NCI-H2029 treated with DMSO at 0.1 percent for 48 hours (cell line): Measurements from ENCODE around the gene CHIC2.
"Not testable (repeated sequence)": the region's sequence is repeated elsewhere in the genome, so short reads cannot be mapped to it uniquely, and the experiment has no call there.

Experiments
- DNase-seq: peaks from one replicate; lab custom pipeline; 2025; lab: John Stamatoyannopoulos, UW

CHIC2 gene

DNA sequence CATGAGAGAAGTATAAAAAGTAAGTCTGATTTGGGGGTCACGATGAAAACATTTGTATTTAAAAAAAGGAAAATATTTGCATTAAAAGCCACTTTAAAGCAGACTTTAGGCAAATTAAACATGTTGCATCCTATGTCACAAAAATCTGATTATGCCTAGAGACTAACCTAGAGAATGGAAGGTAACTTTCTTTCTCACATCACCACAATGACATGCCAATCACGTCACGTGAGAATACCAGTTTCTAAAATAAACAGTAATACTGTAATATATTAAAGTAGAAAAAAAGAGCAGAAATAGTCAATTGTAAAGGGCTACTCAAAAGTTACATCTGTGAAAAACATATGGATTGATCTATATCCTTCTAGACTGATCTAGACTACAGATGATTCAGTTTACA lies 3.3 kb downstream of the CHIC2 start:
- no peak for DNase-seq

GRCh38 chr4:54060116-54060515 lies 4.3 kb downstream of the CHIC2 start:
- DNase-seq: no peak

- no peak for DNase-seq
Observed at GRCh38 chr4:54058171-54058570, 6.2 kb downstream of the CHIC2 start.

- DNase-seq: no peak
Observed at GRCh38 chr4:54056360-54056759, 8.0 kb downstream of the CHIC2 start.

- DNase-seq: no peak
Observed at GRCh38 chr4:54055494-54055893, 8.9 kb downstream of the CHIC2 start.

GRCh38 chr4:54054501-54054900 lies 9.9 kb downstream of the CHIC2 start:
- no peak for DNase-seq

- DNase-seq: not testable (repeated sequence)
Observed at GRCh38 chr4:54053322-54053721, 11.1 kb downstream of the CHIC2 start.

GRCh38 chr4:54050214-54050904 lies 14.0 kb downstream of the CHIC2 start:
- DNase-seq: no peak

- not testable (repeated sequence) for DNase-seq
Observed at GRCh38 chr4:54043630-54044029, 20.8 kb downstream of the CHIC2 start.

- no peak for DNase-seq
Observed at GRCh38 chr4:54041933-54042332, 22.5 kb downstream of the CHIC2 start.

DNA sequence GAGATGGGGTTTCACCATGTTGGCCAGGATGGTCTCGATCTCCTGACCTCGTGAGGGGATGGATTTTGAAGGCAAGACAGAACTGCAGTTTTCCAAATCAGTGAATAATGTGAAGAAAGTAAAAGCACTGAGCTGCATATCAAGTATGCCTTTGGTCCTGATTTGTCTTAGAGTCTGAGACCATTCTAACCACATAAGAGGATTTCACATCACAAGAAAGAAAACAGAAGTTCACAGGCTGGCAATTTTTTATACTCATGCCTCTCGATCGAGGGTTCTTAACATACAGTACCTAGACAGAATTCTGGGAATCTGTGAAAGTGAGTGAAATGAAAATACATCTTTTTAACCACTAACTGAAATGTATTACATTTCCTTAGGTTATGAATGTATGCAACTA lies 23.3 kb downstream of the CHIC2 start:
- no peak for DNase-seq

GRCh38 chr4:54038056-54038455 lies 26.3 kb downstream of the CHIC2 start:
- no peak for DNase-seq

DNA sequence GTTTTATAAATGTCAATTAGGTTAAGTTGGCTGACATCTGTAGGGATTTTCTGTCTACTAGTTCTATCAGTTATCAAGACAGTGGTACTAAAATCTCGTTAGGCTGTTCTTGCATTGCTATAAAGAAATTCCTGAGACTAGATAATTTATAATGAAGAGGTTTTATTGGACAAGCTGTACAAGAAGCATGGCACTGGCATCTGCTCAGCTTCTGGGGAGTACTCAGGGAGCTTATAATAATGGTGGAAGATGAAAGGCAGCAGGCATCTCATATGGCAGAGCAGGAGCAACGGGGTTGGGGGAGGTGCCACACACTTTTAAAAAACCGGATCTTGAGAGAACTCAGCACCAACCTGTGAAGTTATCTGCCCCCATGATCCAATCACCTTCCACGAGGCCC lies 28.2 kb downstream of the CHIC2 start:
- DNase-seq: no peak

- no peak for DNase-seq
Observed at GRCh38 chr4:54032558-54033135, 31.8 kb downstream of the CHIC2 start.

GRCh38 chr4:54027311-54027710 lies 37.1 kb downstream of the CHIC2 start:
- DNase-seq: no peak

DNA sequence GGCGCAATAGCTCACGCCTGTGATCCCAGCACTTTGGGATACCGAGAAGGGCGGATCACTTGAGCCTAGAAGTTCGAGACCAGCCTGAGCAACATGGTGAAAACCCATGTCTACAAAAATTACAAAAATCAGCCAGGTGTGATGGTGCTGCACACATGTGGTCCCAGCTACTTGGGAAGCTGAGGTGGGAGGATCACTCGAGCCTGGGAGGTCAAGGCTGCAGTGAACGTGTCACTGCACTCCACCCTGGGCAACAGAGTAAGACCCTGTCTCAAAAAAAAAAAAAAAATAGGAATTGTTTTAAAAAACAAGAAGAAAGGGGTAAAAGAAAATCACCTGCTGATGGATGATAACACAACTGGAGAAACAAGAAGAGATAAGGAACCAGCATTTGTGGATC lies 38.8 kb downstream of the CHIC2 start:
- no peak for DNase-seq

DNA sequence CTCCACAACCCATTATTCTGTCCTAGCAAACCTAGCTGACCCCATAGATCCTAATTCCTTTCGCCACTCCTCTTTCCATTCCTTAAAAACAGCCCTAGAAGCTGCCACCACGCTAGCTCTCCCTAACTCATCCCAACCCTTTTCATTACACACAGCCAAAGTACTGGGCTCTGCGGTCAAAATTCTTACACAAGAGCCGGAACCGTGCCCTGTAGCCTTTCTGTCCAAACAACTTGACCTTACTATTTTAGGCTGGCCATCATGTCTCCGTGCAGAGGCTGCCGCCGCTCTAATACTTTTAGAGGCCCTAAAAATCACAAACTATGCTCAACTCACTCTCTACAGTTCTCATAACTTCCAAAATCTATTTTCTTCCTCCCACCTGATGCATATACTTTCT lies 41.4 kb downstream of the CHIC2 start:
- DNase-seq: not testable (repeated sequence)

DNA sequence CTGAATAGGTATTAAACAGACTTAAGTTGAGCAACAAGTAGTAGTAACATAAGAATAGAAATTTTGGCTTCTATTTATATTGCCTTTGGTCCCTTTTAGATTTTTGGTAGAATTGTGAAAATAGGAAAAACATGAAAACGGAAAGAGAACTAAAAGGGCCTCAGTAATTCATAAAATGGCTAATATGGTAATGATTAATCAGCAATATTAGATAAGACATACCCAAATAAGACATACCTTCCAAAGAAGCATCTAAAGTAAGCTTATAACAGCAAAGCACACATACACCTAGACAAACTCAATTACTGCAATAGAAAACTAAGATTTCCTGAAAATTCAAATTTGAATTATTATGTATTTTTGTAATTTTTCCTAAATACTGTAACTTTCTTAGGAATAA lies 46.4 kb downstream of the CHIC2 start:
- no peak for DNase-seq

- DNase-seq: no peak
Observed at GRCh38 chr4:54017308-54017707, 47.1 kb downstream of the CHIC2 start.

DNA sequence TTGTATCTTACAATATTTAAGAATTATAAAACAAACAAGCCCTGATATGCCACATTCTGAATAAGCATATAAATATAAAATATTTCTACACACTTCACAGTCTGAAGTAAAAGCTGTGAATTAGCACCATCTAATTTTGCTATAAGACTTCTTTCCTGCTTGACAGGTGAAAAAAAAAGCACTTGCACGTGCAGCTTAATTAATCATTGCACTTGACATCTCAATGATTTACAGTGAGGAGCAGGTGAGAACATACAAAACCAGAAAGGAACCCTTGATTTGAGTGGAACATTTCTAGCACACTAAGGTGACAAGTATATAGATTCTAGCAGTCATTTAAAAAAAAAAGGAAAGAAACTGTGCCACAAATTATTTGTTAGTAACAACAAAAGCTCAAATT lies 47.9 kb downstream of the CHIC2 start:
- DNase-seq: no peak

DNA sequence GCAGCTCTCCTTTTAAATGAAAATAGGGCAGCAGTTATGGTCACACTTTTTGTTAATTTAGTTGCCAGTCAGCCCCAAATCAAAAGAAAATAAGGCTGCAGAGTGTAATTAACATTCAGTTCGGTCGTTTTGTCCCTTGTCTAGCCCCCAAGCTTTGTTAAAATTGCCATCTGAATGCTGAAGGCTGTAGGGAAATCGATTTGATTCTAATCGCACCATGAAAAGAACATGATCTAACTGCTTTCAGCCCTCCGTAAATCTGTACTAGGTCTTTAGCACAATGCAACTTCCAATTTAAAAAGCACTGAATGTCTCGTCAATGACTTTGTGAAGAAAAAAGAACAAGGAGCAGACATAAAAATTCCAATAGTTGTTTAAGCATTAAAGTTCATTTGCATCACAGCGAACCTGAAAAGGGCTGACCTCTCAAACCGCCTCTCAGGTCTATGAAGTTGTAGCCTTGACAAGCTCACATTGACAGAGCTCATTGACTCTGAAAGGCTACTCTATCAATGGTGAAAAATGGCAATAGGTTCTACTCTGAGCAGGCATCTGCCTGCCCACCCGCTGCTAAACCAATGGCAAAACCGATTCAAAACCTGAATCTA lies 48.9 kb downstream of the CHIC2 start:
- DNase-seq: no peak

- DNase-seq: no peak
Observed at GRCh38 chr4:54014666-54015160, 49.7 kb downstream of the CHIC2 start.

GRCh38 chr4:54011201-54011600 lies 53.2 kb downstream of the CHIC2 start:
- DNase-seq: no peak

- no peak for DNase-seq
Observed at GRCh38 chr4:54006755-54007154, 57.6 kb downstream of the CHIC2 start.
